Uterus (tissue), 4 donors: ENCODE measurements around the gene ADGRG6. TPM values are rescaled to one million over a fixed set of nuclear protein-coding genes. Genes with fewer than 3 reads are reported as not detected.

Experiments
- DNase-seq, 2 donors: peaks; one replicate each; pipeline ENCODE4 v3.0.0-alpha.2; 2019 to 2020
- H3K27ac ChIP-seq, 2 donors: fragments of 200-600 bp; sonication (generic); 1 replicate in 1 of 2; 2 replicates in 1 of 2; pipeline ENCODE4 v1.5.1; 2016 to 2018
- H3K27me3 ChIP-seq, 2 donors: fragments of 200-600 bp; sonication (generic); one replicate each; pipeline ENCODE4 v1.5.1; 2018 to 2019; ENCODE audit warnings: control low read depth in 1 of 2
- H3K36me3 ChIP-seq, 2 donors: fragments of 200-600 bp; sonication (generic); one replicate each; pipeline ENCODE4 v1.5.1; 2019; ENCODE audit warnings: control low read depth in 1 of 2
- H3K4me1 ChIP-seq, 2 donors: fragments of 200-600 bp; sonication (generic); one replicate each; pipeline ENCODE4 v1.5.1; 2018 to 2019; ENCODE audit warnings: control low read depth in 1 of 2
- H3K4me3 ChIP-seq, 2 donors: fragments of 200-600 bp; sonication (generic); 1 replicate in 1 of 2; 2 replicates in 1 of 2; pipeline ENCODE4 v1.5.1; 2018 to 2019; ENCODE audit warnings: mild to moderate bottlenecking in 1 of 2
- H3K9me3 ChIP-seq, 2 donors: fragments of 200-600 bp; sonication (generic); one replicate each; pipeline ENCODE4 v1.5.1; 2019; ENCODE audit warnings: control low read depth in 1 of 2
- POLR2A ChIP-seq, 2 donors: fragments of 450-650 bp; IDR thresholded peaks; one replicate each; pipeline ENCODE4 v1.6.1; 2016; ENCODE audit warnings: antibody characterized with exemption in 2 of 2, mild to moderate bottlenecking in 1 of 2, moderate library complexity in 1 of 2
- intact Hi-C: fragments of 100-400 bp; cut with DNase I; formaldehyde crosslinking; loops from one replicate; pipeline ENCODE4 v1.15.1; 2023; ENCODE audit warnings: low total_unique reads
- total RNA-seq, 4 donors: library from RNA; depleted of rRNA in 3 of 4; stranded (reverse); fragments of >200 nt in 3 of 4; gene quantifications; one replicate each; pipeline versions ENCODE4 v1.1.0 to v1.2.4, GENCODE V29; 2014 to 2023
- TF ChIP-seq, protein P1 (sequence below), 4 experiments: fragments of 200-600 bp in 2 of 4; fragments of 450-650 bp in 2 of 4; sonication (generic) in 2 of 4; IDR thresholded peaks; one replicate each; pipeline ENCODE4 v1.5.1; 2016 to 2019; ENCODE audit warnings: antibody characterized with exemption in 4 of 4, mild to moderate bottlenecking in 2 of 4, moderate library complexity in 1 of 4
- donor health status: DM: yes; HTN: yes; CAD: no.

Gene ADGRG6
- total RNA-seq, 4 donors from 2014 or later: 3.6 to 23.8 (median 9.5) TPM

DNA sequence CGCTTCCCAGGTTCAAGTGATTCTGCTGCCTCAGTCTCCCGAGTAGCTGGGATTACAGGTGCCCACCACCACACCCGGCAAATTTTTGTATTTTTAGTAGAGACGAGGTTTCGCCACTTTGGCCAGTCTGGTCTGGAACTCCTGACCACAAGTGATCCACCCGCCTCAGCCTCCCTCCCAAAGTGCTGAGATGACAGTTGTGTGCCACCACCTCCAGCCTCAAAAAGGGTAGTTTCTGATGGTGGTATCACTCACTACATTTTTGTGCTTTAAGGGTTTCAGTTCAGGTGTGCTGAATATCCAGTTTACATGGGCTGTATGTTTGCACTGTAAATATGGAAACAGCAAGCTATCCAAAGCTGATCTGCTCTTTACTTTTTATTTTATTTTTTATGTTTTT is 12.1 kb upstream of the ADGRG6 start:
- no peak overlapping the region for H3K27ac ChIP-seq
- TF ChIP-seq, protein P1, sequence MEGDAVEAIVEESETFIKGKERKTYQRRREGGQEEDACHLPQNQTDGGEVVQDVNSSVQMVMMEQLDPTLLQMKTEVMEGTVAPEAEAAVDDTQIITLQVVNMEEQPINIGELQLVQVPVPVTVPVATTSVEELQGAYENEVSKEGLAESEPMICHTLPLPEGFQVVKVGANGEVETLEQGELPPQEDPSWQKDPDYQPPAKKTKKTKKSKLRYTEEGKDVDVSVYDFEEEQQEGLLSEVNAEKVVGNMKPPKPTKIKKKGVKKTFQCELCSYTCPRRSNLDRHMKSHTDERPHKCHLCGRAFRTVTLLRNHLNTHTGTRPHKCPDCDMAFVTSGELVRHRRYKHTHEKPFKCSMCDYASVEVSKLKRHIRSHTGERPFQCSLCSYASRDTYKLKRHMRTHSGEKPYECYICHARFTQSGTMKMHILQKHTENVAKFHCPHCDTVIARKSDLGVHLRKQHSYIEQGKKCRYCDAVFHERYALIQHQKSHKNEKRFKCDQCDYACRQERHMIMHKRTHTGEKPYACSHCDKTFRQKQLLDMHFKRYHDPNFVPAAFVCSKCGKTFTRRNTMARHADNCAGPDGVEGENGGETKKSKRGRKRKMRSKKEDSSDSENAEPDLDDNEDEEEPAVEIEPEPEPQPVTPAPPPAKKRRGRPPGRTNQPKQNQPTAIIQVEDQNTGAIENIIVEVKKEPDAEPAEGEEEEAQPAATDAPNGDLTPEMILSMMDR (IDR thresholded peaks at IDR 0.05): no peak
- TF ChIP-seq POLR2A (IDR thresholded peaks at IDR 0.05): no peak
- H3K4me3 ChIP-seq: no peak overlapping the region
- H3K4me1 ChIP-seq: no peaks in the 10 kb centered on the region
- no peaks in the 10 kb centered on the region for H3K9me3 ChIP-seq
- intact Hi-C loops: no loop called here
- no peak for DNase-seq
- no peaks in the 10 kb centered on the region for H3K36me3 ChIP-seq
- no peaks in the 10 kb centered on the region for H3K27me3 ChIP-seq

DNA sequence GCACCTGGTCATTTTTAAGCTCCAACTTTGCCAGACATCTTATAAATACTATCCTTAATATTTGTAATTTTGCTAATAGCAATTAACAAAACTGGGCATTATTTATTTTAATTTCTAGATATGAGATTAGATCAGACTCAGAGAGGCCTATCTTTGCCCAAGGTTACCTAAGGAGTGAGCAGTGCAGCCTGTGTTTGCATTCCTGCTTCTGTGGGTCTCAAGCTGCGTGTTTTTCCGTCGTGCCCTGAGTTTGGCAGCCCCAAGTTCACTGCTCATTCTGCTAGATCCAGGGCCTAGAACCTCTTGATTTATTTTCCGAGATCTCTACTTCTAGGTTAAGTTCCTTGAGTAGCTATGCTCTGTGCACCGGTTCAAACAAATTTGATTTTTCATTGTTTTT is 11.0 kb upstream of the ADGRG6 start:
- H3K9me3 ChIP-seq: no peaks in the 10 kb centered on the region
- TF ChIP-seq, protein P1 (IDR thresholded peaks at IDR 0.05): no peak
- TF ChIP-seq POLR2A (IDR thresholded peaks at IDR 0.05): no peak
- no peak overlapping the region for H3K4me3 ChIP-seq
- no peaks in the 10 kb centered on the region for H3K4me1 ChIP-seq
- no peak overlapping the region for H3K27ac ChIP-seq
- H3K36me3 ChIP-seq: no peaks in the 10 kb centered on the region
- no peak for DNase-seq
- intact Hi-C loops: no loop called here
- H3K27me3 ChIP-seq: no peaks in the 10 kb centered on the region

DNA sequence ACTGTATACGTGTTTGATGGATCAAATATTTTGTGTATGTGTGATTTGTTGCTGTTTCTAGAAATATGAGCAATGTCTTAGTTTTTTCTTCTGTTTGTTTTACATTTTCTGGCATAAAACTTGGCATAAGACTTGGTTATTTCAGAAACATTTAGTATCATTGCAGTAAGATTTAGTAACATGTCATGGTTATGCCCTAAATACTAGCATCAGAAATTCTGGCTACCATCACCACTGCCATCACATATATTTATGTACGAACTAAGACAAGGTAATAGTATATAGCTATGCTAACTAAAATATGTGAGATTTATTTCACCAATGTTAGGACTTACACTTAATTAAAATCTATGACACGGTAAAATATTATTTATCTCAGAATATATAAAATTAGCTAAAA is 10.3 kb upstream of the ADGRG6 start:
- intact Hi-C loops: no loop called here
- Histone ChIP-seq H3K36me3 (no peaks in the 10 kb centered on the region), H3K4me3 (no peak overlapping the region), H3K27ac (no peak overlapping the region), H3K27me3 (no peaks in the 10 kb centered on the region), H3K9me3 (no peaks in the 10 kb centered on the region), H3K4me1 (no peaks in the 10 kb centered on the region)
- DNase-seq: no peak
- TF ChIP-seq, protein P1 (IDR thresholded peaks at IDR 0.05): no peak
- no peak for TF ChIP-seq POLR2A (IDR thresholded peaks at IDR 0.05)

DNA sequence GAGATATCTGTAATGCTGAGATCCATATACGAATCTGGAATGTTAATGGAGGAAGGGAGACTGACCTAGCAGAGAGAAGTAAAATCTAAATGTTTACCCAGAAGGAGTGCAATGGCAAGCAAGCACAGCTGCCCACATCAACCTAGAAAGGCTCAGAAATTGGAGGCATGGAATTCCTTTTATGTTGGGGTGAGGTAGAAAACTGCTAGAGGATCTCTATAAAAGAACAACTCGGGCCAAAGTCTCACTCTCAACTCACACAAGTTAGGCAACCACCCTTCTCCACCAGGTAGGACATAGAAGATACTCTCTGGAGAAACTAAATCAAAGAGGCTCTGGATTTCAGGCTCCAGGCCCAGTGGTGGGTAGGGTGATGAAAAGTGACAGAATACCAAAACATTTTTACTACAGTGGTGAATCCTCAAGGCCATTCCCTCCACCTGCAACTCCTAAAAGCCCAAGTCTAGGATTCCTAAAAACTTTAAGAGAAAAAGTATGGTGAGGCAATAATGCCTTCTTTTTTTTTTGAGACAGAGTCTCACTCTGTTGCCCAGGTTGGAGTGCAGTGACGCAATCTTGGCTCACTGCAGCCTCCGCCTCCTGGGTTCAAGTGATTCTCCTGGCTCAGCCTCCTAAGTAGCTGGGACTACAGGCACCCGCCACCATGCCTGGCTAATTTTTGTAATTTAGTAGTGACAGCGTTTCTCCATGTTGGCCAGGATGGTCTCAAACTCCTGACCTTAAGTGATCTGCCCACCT is 9.5 kb upstream of the ADGRG6 start:
- Histone ChIP-seq H3K4me3 (no peak overlapping the region), H3K27ac (no peak overlapping the region), H3K27me3 (no peaks in the 10 kb centered on the region), H3K36me3 (no peaks in the 10 kb centered on the region), H3K9me3 (no peaks in the 10 kb centered on the region), H3K4me1 (no peaks in the 10 kb centered on the region)
- no peak for TF ChIP-seq POLR2A (IDR thresholded peaks at IDR 0.05)
- TF ChIP-seq, protein P1 (IDR thresholded peaks at IDR 0.05): no peak
- intact Hi-C loops: no loop called here
- DNase-seq: no peak

DNA sequence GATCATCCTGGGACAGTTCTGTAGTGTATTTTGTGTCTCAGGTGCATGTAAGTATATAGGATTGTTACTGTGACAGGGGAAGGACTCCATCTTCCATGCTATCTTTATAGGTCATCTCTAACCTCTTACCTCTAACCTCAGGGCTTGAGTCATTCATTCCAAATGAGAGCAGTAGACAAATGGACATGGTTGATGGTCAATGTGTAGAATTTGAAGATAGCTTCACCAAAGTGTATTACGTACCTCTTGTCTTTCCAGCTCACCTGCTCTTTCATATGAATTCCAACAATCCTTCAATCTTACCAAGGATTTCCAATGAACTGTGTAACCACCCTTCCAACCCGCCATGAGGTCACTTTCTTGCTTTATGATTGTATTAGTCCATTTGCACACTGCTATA is 8.7 kb upstream of the ADGRG6 start:
- DNase-seq: no peak
- Histone ChIP-seq H3K4me1 (no peaks in the 10 kb centered on the region), H3K27ac (no peak overlapping the region), H3K4me3 (no peak overlapping the region), H3K27me3 (no peaks in the 10 kb centered on the region), H3K36me3 (no peaks in the 10 kb centered on the region), H3K9me3 (no peaks in the 10 kb centered on the region)
- intact Hi-C loops: no loop called here
- no peak for TF ChIP-seq POLR2A (IDR thresholded peaks at IDR 0.05)
- TF ChIP-seq, protein P1 (IDR thresholded peaks at IDR 0.05): no peak
